ENCODE results near the gene SMAD3. TPM values are rescaled to one million over a fixed set of nuclear protein-coding genes. Genes with fewer than 3 reads are reported as not detected.
"Not testable (repeated sequence)": the region's sequence is repeated elsewhere in the genome, so short reads cannot be mapped to it uniquely, and the experiment has no call there.

Gene SMAD3
- polyA plus RNA-seq, 1 donor, result 29.7 TPM

DNA sequence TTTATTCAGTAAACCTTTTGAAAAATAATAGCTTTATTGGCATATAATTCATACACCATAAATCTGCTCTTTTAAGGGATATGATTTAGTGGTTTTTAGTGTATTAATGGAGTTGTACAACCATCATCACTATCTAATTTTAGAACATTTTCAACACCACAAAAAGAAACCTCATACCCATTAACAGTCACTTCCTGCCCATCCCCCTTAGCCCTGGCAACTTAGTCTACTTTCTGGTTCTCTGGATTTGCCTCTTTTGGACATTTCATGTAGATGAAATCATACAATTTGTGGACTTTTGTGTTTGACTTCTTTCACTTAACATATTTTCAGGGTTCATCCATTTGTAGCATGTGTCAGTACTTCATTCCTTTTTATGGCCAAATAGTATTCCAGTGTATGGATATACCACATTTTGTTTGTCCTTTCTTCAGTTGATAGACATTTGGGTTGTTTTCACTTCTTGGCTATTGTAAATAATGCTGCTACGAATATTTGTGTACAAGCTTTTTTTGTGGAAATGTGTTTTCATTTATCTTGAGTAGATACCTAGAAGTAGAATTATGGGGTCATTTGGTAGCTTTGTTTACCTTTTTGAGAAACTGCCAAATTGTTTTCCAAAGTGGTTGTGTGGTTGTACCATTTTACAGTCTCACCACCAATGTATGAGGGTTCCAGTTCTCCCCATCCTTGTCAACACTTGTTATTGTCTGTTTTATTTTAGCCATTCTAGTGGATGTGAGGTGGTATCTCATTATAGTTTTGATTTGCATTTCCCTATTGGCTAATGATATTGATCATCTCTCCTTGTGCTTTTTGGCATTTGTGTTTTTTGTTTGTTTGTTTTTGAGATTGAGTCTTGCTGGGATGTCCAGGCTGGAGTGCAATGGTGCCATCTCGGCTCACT lies 45.8 kb downstream of the SMAD3 start:
- DNase-seq, result no peak

- no peak for DNase-seq
Measured at GRCh38 chr15:67114046-67114445, 48.6 kb downstream of the SMAD3 start.

GRCh38 chr15:67114846-67115585 lies 49.6 kb downstream of the SMAD3 start:
- no peak for DNase-seq

DNA sequence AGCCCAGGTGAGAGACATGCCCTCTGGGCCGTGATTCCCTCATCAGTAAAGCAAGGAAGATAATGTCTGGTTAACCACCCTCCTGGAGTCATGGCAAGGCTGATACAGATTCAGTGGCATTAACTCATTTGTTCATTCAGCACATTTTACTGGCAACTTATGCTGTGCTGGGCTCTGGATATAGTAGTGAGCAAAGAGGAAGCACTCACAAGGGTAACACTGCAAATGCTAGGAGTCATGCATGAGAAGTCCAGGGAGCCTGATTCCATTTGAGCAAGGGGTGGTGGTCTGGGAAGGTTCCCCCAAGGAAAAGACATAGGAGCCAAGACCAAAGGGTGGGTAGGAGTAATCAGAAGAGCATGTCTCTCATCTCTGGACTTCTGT lies 50.2 kb downstream of the SMAD3 start:
- DNase-seq, result no peak

DNA sequence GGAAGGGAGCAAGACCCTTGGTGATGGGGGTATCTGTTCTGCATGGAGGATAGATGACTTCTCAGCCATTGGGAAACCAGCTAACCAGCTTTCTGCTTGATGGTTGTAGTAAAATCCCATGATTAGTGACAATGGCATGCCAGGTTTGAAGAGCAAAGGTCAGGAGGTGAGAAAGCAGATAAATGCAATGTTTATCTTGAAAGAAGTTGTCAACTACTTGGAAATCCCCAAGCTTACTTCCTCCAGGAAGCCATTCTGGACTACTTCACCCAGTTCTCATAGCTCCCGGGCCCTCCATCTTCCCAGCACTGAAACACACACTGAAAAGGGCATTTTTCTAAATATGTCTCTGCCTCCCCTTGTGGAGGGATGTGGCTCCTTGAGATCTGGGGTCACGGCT lies 51.3 kb downstream of the SMAD3 start:
- DNase-seq, result no peak

- DNase-seq, result no peak
Measured at GRCh38 chr15:67117370-67117769, 52.0 kb downstream of the SMAD3 start.

DNA sequence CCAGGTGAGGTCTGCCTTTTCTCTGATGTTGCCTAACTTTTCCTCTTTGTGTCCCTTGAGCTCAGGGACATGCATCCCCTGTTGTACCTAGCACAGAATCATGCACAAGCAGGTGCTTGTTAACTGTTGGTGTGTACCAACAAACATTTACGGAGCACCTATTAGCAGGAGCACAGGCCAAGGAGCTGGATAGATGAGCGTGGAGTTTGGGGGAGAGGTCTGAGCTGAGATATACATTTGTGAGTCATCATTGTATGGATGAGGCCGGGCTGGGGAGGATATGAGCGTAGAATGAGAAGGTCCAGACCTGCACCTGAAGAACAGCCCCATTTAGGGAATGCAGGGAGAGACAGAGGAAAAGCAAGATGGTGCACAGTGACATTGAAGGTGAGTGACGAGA lies 53.4 kb downstream of the SMAD3 start:
- DNase-seq, result no peak

DNA sequence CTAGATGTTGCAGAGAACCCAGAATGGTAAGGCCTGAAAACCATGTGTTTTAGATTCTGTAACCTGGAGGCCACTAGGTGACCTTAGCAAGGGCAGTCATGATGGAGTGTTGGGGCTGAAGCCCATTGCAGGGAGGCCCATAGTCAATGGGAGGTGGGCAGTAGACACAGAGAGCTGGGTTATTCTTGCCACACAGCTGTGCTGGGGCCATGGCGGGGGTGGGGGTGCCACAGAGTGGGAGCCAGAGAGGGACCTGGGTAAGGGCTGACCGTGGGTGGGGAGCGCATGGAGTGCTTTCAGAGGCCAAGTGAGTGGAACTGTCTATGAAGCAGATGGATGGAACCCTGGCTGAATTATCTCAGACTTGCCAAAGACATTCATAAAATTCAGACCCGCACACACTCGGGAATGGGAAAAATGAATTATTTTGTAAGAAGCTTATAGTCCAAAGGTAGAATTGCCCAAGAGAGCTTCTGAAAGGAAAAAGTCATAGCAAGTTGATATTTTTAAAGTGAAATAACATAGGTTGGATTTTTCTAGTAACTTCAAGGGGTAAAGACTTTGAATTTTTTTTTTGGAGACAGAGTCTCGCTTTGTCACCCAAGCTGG lies 53.9 kb downstream of the SMAD3 start:
- DNase-seq, result no peak

DNA sequence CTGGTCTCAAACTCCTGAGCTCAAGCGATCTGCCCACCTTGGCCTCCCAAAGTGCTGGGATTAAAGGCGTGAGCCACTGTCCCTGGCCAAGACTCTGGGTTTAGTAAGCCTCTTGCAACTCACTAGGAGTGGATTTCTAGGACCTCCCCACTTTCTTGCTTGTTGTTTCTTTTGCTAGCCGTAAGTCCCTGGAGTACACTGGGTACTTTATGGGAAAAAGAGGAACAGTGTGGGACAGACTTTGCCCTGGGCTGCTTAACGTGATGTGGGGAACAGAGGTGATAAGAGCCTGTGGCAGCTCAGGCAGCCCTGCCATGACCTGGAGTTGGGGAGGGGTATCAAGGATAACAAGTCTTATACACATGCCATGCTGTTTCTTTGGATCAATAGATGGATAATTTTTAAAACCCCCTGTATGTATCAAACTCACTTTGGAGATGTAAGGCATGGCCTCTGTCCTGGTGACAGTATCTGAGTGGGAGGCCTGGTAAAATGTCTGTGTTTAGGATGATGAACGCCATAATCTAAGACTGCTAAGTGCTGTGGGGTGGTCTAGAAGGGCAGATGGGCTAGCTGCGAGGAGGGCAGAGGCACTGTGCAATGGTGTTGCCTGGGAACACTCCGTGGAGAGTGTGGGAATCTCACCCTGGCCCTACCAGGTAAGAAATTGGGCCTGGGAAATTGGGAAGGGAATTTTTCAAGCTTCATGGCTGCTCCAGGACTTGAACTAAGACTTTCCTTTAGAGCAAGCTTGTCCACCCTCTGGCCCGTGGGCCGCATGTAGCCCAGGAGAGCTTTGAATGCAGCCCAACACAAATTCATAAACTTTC lies 54.8 kb downstream of the SMAD3 start:
- DNase-seq, result no peak

- DNase-seq, result peak; percentile 88
Measured at GRCh38 chr15:67120839-67121643, 55.6 kb downstream of the SMAD3 start.

DNA sequence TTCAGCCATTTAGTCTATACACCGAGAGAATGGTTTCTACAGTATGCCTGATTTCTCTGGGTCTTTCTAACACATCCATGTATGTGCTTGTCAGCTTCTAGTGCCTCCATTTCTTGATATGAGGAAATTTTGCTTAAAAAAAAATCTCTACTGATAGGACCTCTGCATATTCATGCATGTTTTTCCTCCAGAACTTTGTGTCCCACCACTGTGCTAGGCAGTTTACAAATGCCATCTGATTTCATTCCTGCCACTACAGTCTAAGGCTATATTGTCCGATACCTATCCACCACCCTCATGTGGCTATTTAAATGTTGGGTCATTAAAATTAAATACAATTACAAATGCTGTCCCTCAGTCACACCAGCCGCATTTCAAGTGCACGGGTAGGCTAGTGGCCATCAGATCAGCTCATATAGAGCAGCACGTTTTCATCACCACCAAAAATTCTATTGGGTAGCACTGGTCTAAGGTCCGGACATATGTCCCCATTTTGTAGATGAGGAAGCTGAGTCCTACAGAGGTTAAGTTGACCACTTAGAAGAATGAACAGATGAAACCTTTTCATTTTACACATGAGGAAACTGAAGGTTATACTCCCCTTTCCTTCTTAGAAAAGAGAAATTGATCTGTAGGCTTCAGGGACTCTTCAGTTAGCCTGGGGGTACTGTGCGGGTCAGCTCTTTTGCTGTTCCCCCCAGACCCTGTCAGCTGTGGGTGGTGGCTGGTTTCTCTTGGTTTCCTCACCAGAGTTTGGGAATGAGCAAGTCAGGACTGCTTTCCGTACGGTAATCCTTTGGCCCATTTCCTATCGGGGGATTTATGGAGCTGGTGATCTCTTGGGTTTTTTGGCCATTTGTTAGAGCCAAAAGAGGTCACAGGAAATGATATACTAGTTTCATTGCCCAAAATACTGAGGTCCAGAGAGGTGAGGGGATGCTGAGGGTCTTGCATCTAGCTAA lies 56.5 kb downstream of the SMAD3 start:
- no peak for DNase-seq

GRCh38 chr15:67122816-67123215 lies 57.4 kb downstream of the SMAD3 start:
- not testable (repeated sequence) for DNase-seq

GRCh38 chr15:67123291-67123690 lies 57.9 kb downstream of the SMAD3 start:
- DNase-seq, result not testable (repeated sequence)

DNA sequence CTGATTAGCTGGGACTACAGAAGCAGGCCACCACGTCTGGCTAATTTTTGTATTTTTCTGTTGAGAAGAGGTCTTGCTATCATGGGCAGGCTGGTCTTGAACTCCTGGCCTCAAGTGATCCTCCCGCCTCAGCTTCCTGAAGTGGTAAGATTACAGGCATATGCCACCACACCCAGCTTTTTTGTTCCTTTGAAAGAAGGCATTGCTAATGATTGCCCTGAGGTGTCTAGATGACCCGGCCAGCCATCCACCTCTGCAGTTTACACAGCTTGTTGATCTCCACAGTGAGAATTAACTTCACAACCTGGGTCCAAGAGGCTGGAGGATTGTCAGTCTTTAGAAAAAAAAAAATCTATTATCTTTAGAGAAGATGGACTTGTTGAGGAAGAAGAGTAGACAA lies 58.7 kb downstream of the SMAD3 start:
- DNase-seq, result no peak

GRCh38 chr15:67124911-67125588 lies 59.6 kb downstream of the SMAD3 start:
- no peak for DNase-seq

DNA sequence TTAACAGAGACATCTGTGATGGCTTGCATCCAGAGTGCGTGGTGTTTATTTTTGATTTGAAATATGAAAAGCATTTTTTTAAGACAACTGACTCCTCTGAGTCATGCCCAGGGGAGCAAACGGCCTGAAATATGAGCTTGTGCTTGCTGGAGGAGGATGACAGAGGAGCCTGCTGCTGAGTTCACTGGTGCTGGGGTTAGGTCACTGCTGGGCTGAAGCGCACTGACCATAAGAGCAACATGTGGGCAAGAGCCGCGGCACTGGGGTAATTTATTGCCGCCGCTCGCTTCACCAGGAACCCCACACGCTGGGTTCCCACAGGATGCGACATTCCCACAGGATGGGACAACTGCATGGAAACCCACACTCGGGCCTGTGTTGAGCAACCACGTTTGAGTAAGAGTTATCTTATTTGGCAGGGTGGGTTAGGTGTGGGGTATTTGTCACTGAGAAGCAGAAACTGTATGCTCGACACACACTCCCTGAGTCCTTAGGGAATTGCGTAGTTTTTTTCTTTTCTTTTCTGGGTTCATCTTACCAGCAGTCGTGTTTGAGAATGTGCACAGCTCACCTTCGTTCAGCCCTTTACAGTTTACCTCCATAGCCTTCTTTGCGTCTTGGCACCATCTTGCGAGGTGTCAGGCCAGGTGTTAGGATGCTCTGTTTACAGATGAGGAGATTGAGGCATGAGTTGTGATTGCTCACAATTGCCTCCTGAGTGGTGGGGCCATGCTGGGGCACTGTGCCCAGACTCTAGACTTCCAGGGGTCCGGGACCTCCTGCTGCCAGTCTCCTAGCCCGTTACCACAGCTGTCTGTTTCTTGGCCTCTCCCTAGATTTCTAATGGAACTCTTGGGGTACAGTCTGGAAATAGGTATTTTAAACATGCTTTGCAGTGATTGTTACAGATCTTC lies 60.4 kb downstream of the SMAD3 start:
- DNase-seq, result peak; percentile 89

DNA sequence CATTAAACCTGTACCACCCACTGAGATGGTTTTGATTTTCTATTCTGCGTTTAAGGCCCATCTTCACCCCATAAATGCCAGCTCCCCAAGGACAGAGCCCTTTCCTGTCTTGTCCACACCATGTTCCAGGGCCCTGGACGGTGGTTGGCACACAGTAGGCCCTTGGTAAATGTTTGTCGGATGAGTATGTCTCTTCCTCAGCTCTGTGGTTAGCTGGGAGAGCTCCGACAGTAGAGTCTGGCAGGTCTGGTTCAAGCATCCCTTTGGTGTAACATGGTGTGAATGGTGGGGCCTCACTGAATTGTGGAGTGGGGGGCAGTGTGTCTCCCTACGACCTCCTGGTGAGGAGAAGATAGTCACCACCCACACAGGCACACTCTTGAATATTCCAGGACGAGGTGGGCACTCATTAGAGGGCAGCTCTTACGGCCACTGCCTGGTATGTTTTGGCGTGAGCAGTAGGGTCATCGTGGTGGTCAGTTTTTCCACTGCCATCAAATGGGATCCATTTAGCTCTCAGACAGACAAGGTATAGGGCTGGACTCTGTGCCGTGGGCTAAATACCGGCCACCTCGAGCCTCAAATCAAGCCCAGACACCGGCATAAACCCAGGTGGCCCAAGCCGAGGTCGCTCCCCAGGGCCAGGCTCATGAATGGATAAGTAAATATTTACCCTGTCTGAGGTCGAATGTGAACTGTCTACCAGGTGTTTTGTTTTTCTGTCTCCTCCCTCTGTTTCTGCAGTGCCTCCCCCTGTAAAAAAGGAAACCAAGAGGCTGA lies 61.3 kb downstream of the SMAD3 start:
- DNase-seq, result no peak

GRCh38 chr15:67127331-67127664 lies 61.9 kb downstream of the SMAD3 start:
- no peak for DNase-seq

Measured in hindlimb muscle (tissue), 1 donor.